ENCODE data around the gene DDN. TPM values are rescaled to one million over a fixed set of nuclear protein-coding genes. Genes with fewer than 3 reads are reported as not detected.

The DDN gene
- total RNA-seq, 1 experiment from 2014 or later: 3.5 TPM

DNA sequence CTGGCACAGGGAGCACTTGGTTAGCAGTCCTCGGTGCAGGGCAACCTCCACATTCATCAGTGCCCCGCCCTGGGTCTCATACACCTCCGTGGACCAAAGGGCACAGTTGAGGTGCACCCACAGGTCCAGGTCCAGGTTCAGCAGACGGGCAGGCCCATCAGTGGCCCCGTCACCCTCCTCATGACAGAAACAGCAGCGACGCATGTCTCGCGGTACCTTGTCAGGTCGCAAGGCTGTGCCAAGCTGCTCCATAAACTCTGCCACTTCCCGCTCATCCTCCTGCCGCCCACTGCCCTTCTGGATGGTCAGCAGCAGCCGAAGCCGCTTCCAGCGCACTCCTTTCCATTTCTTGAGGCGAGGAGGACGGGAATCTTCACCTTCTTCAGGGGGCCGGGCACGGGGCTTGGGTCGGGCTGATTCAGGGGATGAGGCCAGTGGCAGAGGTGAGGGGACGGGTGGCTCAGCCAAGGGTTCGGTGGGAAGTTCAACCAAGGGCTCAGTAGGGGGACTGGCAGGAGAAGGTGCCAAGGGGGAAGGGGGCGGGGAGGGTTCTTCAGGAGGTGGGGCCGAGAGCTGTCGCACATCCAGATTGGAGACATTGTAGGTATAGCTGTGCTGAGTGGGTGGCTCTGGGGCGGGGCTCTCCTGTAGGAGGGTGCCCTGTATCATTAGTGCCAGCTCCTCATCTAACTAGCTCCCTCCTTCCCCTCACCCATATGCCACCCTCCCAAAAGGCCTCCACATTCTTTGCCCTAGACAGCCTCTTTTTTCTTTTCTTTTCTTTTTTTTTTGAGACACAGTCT, 27.7 kb upstream of the DDN start:
- POLR2A ChIA-PET (ENCODE audit: unreplicated experiment): no interaction called here
- intact Hi-C loops (cut with micrococcal nuclease): no loop called here

DNA sequence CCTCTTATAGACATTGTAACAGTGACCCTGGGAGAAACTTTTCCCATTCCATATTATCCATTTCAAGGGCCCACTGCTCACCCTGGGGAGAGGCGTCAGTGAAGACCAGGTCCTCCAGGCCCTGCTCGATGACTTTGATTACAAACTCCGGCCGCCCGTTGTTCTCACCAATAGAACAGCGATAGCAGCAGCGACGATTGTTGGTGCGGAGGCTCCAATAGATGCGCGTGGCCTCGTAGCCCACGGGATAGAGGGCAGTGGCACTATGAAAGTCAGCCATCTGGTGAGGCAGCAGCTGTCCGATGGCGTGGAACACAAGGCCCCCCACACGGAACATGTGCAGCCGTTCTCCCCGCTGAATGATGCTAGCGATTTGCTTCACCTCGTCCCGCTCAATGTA, 26.9 kb upstream of the DDN start:
- ATAC-seq (no peak), DNase-seq (no peak)
- intact Hi-C loops (cut with micrococcal nuclease): no loop called here
- BruUV-seq (replicated peaks): no TSS peak
- no peaks in the 10 kb centered on the region for H3K27me3 ChIP-seq (ENCODE audit: low read length)
- peaks cover 38% of the 10 kb centered on the region for H3K36me3 ChIP-seq (ENCODE audit: low read depth, low read length)
- no peaks in the 10 kb centered on the region for H3K4me1 ChIP-seq (ENCODE audit: insufficient read depth, low read length)
- no peak overlapping the region for H2AFZ ChIP-seq (ENCODE audit: low read length)
- H3F3A ChIP-seq (ENCODE audit: low read length, unreplicated experiment): no peaks in the 10 kb centered on the region
- no peak overlapping the region for H3K4me2 ChIP-seq (ENCODE audit: low read length)
- ChIA-PET CTCF (no interaction called here), POLR2A (ENCODE audit: unreplicated experiment) (no interaction called here)
- no peak overlapping the region for H3K27ac ChIP-seq (ENCODE audit: low read length)
- H4K20me1 ChIP-seq (ENCODE audit: low read length): no peaks in the 10 kb centered on the region
- no peak overlapping the region for H3K4me3 ChIP-seq (ENCODE audit: low read length)
- TF ChIP-seq, protein P1, sequence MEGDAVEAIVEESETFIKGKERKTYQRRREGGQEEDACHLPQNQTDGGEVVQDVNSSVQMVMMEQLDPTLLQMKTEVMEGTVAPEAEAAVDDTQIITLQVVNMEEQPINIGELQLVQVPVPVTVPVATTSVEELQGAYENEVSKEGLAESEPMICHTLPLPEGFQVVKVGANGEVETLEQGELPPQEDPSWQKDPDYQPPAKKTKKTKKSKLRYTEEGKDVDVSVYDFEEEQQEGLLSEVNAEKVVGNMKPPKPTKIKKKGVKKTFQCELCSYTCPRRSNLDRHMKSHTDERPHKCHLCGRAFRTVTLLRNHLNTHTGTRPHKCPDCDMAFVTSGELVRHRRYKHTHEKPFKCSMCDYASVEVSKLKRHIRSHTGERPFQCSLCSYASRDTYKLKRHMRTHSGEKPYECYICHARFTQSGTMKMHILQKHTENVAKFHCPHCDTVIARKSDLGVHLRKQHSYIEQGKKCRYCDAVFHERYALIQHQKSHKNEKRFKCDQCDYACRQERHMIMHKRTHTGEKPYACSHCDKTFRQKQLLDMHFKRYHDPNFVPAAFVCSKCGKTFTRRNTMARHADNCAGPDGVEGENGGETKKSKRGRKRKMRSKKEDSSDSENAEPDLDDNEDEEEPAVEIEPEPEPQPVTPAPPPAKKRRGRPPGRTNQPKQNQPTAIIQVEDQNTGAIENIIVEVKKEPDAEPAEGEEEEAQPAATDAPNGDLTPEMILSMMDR (conservative IDR thresholded peaks at IDR 0.05; ENCODE audit: low read depth, low read length): no peak
- TF ChIP-seq EZH2 (IDR thresholded peaks at IDR 0.05; ENCODE audit: low read length, unreplicated experiment): no peak
- no peak for TF ChIP-seq EZH2phosphoT487 (IDR thresholded peaks at IDR 0.05; ENCODE audit: borderline replicate concordance, low read length)
- no peaks in the 10 kb centered on the region for H3K79me2 ChIP-seq (ENCODE audit: low read length)
- H3K9me3 ChIP-seq (ENCODE audit: low read length): no peaks in the 10 kb centered on the region
- no peak overlapping the region for H3K9ac ChIP-seq (ENCODE audit: low read length)
- no peaks in the 10 kb centered on the region for H3K9me2 ChIP-seq (replicated peaks; ENCODE audit: low read length)

More for the DNA sequence above, 27.7 kb upstream of the DDN start:
- Histone ChIP-seq H3K4me3 (ENCODE audit: low read length) (no peak overlapping the region), H3K27ac (ENCODE audit: low read length) (no peak overlapping the region), H3K36me3 (ENCODE audit: low read depth, low read length) (peaks cover 40% of the 10 kb centered on the region), H3K9me3 (ENCODE audit: low read length) (no peaks in the 10 kb centered on the region), H3F3A (ENCODE audit: low read length, unreplicated experiment) (no peaks in the 10 kb centered on the region), H3K4me2 (ENCODE audit: low read length) (no peak overlapping the region), H2AFZ (ENCODE audit: low read length) (no peak overlapping the region), H3K27me3 (ENCODE audit: low read length) (no peaks in the 10 kb centered on the region), H4K20me1 (ENCODE audit: low read length) (no peaks in the 10 kb centered on the region), H3K9me2 (replicated peaks; ENCODE audit: low read length) (no peaks in the 10 kb centered on the region), H3K9ac (ENCODE audit: low read length) (no peak overlapping the region), H3K79me2 (ENCODE audit: low read length) (no peaks in the 10 kb centered on the region), H3K4me1 (ENCODE audit: insufficient read depth, low read length) (no peaks in the 10 kb centered on the region)
- no peak for TF ChIP-seq EZH2 (IDR thresholded peaks at IDR 0.05; ENCODE audit: low read length, unreplicated experiment)
- TF ChIP-seq EZH2phosphoT487 (IDR thresholded peaks at IDR 0.05; ENCODE audit: borderline replicate concordance, low read length): no peak
- TF ChIP-seq, protein P1 (conservative IDR thresholded peaks at IDR 0.05; ENCODE audit: low read depth, low read length): no peak
- TSS peak; percentile 12 for BruUV-seq (replicated peaks)
- ATAC-seq (no peak), DNase-seq (no peak)
- CTCF ChIA-PET: no interaction called here

DNA sequence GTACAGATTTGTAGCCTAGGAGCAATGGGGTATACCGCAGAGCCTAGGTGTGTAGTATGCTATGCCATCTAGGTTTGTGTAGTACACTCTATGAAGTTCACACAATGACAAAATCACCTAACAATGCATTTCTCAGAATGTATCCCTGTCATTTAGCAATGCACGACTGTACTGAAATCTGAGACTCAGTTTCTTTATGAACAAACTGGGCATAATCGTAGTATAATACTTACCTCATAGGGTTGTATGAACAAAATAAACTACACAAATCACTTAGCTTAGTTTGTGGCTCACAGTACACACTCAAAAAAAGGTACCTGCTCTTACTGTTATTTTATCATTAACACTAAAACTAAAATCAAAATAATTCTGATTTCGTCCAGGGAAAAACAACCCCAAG, 26.3 kb upstream of the DDN start:
- DNase-seq (no peak), ATAC-seq (no peak)
- H2AFZ ChIP-seq (ENCODE audit: low read length): no peak overlapping the region
- peaks cover 38% of the 10 kb centered on the region for H3K36me3 ChIP-seq (ENCODE audit: low read depth, low read length)
- no peak overlapping the region for H3K27ac ChIP-seq (ENCODE audit: low read length)
- no TSS peak for BruUV-seq (replicated peaks)
- intact Hi-C loops (cut with micrococcal nuclease): no loop called here
- no peaks in the 10 kb centered on the region for H3K27me3 ChIP-seq (ENCODE audit: low read length)
- no peak overlapping the region for H3K4me3 ChIP-seq (ENCODE audit: low read length)
- H3F3A ChIP-seq (ENCODE audit: low read length, unreplicated experiment): no peaks in the 10 kb centered on the region
- POLR2A ChIA-PET (ENCODE audit: unreplicated experiment): no interaction called here
- no peaks in the 10 kb centered on the region for H3K9me3 ChIP-seq (ENCODE audit: low read length)
- TF ChIP-seq EZH2phosphoT487 (IDR thresholded peaks at IDR 0.05; ENCODE audit: borderline replicate concordance, low read length) (no peak), EZH2 (IDR thresholded peaks at IDR 0.05; ENCODE audit: low read length, unreplicated experiment) (no peak)
- TF ChIP-seq, protein P1 (conservative IDR thresholded peaks at IDR 0.05; ENCODE audit: low read depth, low read length): no peak
- H3K9ac ChIP-seq (ENCODE audit: low read length): no peak overlapping the region
- H3K9me2 ChIP-seq (replicated peaks; ENCODE audit: low read length): no peaks in the 10 kb centered on the region
- H3K79me2 ChIP-seq (ENCODE audit: low read length): no peaks in the 10 kb centered on the region
- CTCF ChIA-PET: no interaction called here
- no peak overlapping the region for H3K4me2 ChIP-seq (ENCODE audit: low read length)
- H4K20me1 ChIP-seq (ENCODE audit: low read length): no peaks in the 10 kb centered on the region
- H3K4me1 ChIP-seq (ENCODE audit: insufficient read depth, low read length): no peaks in the 10 kb centered on the region

Data from PC-3 (cell line).